HepG2 (cell line): ENCODE data around the gene P2RY11. TPM values are rescaled to one million over a fixed set of nuclear protein-coding genes. Genes with fewer than 3 reads are reported as not detected.

Experiments
- ATAC-seq: fragments of 200-7000 bp; cut with Tn5 transposase; 3 replicates; pipeline ENCODE4 v1.9.1; 2020; ENCODE audit warnings: mild to moderate bottlenecking, moderate library complexity
- BruUV-seq: library from RNA; stranded (reverse); fragments of 400-500 nt; replicated peaks from 2 replicates; lab custom pipeline; 2021; lab: Mats Ljungman, UMichigan
- CTCF ChIA-PET: fragments of 300-600 bp; formaldehyde crosslinking; extraction: SDS; loops from one replicate; lab custom pipeline; 2021; ENCODE audit warnings: low total read pairs, inconsistent platforms, low intra/inter-chr PET ratio; lab: Yijun Ruan, JAX
- POLR2A ChIA-PET: fragments of 350-600 bp; sonication (Branson Sonifier 250); formaldehyde crosslinking; loops from one replicate; lab custom pipeline; 2020; ENCODE audit warnings: antibody characterized with exemption, inconsistent platforms; lab: Yijun Ruan, JAX
- DNase-seq: peaks from one replicate; pipeline ENCODE4 v3.0.0-alpha.2; 2015; ENCODE audit warnings: low spot score
- FAIRE-seq: peaks from 3 replicates; lab custom pipeline; 2011; peaks lifted over from hg19 to GRCh38; lab: Jason Lieb, UNC
- H2AFZ ChIP-seq: one replicate; pipeline ENCODE4 v1.6.1; 2011; ENCODE audit warnings: low read length, inconsistent platforms
- H3K27ac ChIP-seq: fragments of 300-600 bp; 3 replicates; pipeline ENCODE4 v1.8.0; 2011; ENCODE audit warnings: mixed run types, mild to moderate bottlenecking, mixed read lengths, low read length, inconsistent platforms; ENCODE audit not compliant: insufficient read depth; ENCODE audit errors: extremely low read length
- H3K27me3 ChIP-seq, 2 experiments: fragments of 200-600 bp in 1 of 2; 2 replicates in 1 of 2; 3 replicates in 1 of 2; pipeline versions ENCODE4 v1.6.0 to v1.8.0; 2011; ENCODE audit warnings: low read length in 2 of 2, mild to moderate bottlenecking in 2 of 2, moderate library complexity in 2 of 2, inconsistent platforms in 1 of 2; ENCODE audit not compliant: insufficient read depth in 2 of 2, control insufficient read depth in 1 of 2
- H3K36me3 ChIP-seq, 2 experiments: fragments of 200-600 bp in 1 of 2; replicated peaks in 1 of 2; 2 replicates in 1 of 2; 3 replicates in 1 of 2; pipeline versions ENCODE4 v1.5.1 to v1.8.0; 2011; ENCODE audit warnings: low read length in 2 of 2, inconsistent platforms in 1 of 2; ENCODE audit not compliant: insufficient read depth in 2 of 2, control insufficient read depth in 1 of 2
- H3K4me1 ChIP-seq: 2 replicates; pipeline ENCODE4 v1.5.1; 2012; ENCODE audit warnings: low read length, inconsistent platforms; ENCODE audit not compliant: insufficient read depth
- H3K4me2 ChIP-seq: 2 replicates; pipeline ENCODE4 v1.6.0; 2011; ENCODE audit warnings: low read depth, low read length, inconsistent platforms
- H3K4me3 ChIP-seq, 3 experiments: fragments of 200-600 bp in 1 of 3; sonication (generic), shearing (Covaris generic) in 1 of 3; replicated peaks in 1 of 3; 2 replicates each; pipeline ENCODE4 v1.5.1; 2011 to 2016; ENCODE audit warnings: low read length in 3 of 3, inconsistent platforms in 2 of 3, low read depth in 2 of 3, mild to moderate bottlenecking in 2 of 3, control low read depth in 1 of 3, mixed read lengths in 1 of 3; ENCODE audit not compliant: insufficient read depth in 1 of 3
- H3K79me2 ChIP-seq: one replicate; pipeline ENCODE4 v1.6.1; 2011; ENCODE audit warnings: low read length, inconsistent platforms; ENCODE audit not compliant: insufficient read depth
- H3K9ac ChIP-seq: 2 replicates; pipeline ENCODE4 v1.6.0; 2011; ENCODE audit warnings: mild to moderate bottlenecking, low read depth, low read length, inconsistent platforms; ENCODE audit not compliant: insufficient read depth
- H3K9me3 ChIP-seq: 2 replicates; pipeline ENCODE4 v1.5.1; 2012; ENCODE audit warnings: mild to moderate bottlenecking, low read length
- H4K20me1 ChIP-seq: 2 replicates; pipeline ENCODE4 v1.6.0; 2011; ENCODE audit warnings: inconsistent platforms, mild to moderate bottlenecking, low read length, moderate library complexity; ENCODE audit not compliant: insufficient read depth
- AHR ChIP-seq: IDR thresholded peaks from 2 replicates; pipeline ENCODE4 v1.6.1; 2018; ENCODE audit warnings: missing genetic modification reagents, missing compliant biosample characterization
- DDIT3 ChIP-seq: sonication (generic); formaldehyde crosslinking; IDR thresholded peaks from 2 replicates; pipeline ENCODE4 v1.4.0; 2020; ENCODE audit warnings: mild to moderate bottlenecking, missing genetic modification reagents
- DNMT1 ChIP-seq: sonication (generic); formaldehyde crosslinking; IDR thresholded peaks from 2 replicates; pipeline ENCODE4 v1.5.1; 2020; ENCODE audit warnings: mild to moderate bottlenecking, missing genetic modification reagents
- ETV5 ChIP-seq: IDR thresholded peaks from 2 replicates; pipeline ENCODE4 v1.6.1; 2018; ENCODE audit warnings: missing biosample characterization, missing genetic modification reagents, inconsistent platforms, borderline replicate concordance
- FOXA3 ChIP-seq: IDR thresholded peaks from 2 replicates; pipeline ENCODE4 v1.6.1; 2016; ENCODE audit warnings: missing genetic modification reagents, missing compliant biosample characterization
- FOXO1 ChIP-seq: sonication (generic); formaldehyde crosslinking; IDR thresholded peaks from 2 replicates; pipeline ENCODE4 v1.4.0; 2020; ENCODE audit warnings: missing genetic modification reagents
- GATA4 ChIP-seq: sonication (generic); IDR thresholded peaks from 2 replicates; pipeline ENCODE4 v1.6.1; 2016; ENCODE audit warnings: antibody characterized with exemption, low read depth, borderline replicate concordance
- IKZF4 ChIP-seq: sonication (generic); formaldehyde crosslinking; IDR thresholded peaks from 2 replicates; pipeline ENCODE4 v1.5.1; 2020; ENCODE audit warnings: borderline replicate concordance, mild to moderate bottlenecking, low read depth, missing genetic modification reagents; ENCODE audit errors: not compliant biosample characterization
- KDM1A ChIP-seq: IDR thresholded peaks from 2 replicates; pipeline ENCODE4 v1.6.1; 2016; ENCODE audit warnings: missing compliant biosample characterization
- MYC ChIP-seq: sonication (generic); formaldehyde crosslinking; IDR thresholded peaks from 2 replicates; pipeline ENCODE4 v1.9.0; 2021; ENCODE audit warnings: missing genetic modification reagents, borderline replicate concordance
- NR2C2 ChIP-seq: sonication (generic); formaldehyde crosslinking; IDR thresholded peaks from 2 replicates; pipeline ENCODE4 v1.4.0; 2020; ENCODE audit warnings: missing genetic modification reagents, mild to moderate bottlenecking, moderate library complexity, borderline replicate concordance
- NR2F6 ChIP-seq, 2 experiments: IDR thresholded peaks; 2 replicates each; pipeline ENCODE4 v1.6.1; 2016; ENCODE audit warnings: antibody characterized with exemption in 1 of 2, mild to moderate bottlenecking in 1 of 2
- PCBP2 ChIP-seq: fragments of 200-400 bp; formaldehyde crosslinking; optimal IDR thresholded peaks from 2 replicates; pipeline ENCODE3; 2018; ENCODE audit warnings: low read length, low read depth; ENCODE audit not compliant: poor library complexity, severe bottlenecking
- PHF8 ChIP-seq: sonication (generic); formaldehyde crosslinking; IDR thresholded peaks from 2 replicates; pipeline ENCODE4 v1.5.0; 2020; ENCODE audit warnings: missing genetic modification reagents
- POLR2AphosphoS2 ChIP-seq: IDR thresholded peaks from 2 replicates; pipeline ENCODE4 v1.6.1; 2011; ENCODE audit warnings: low read depth, low read length, improper control_type of control experiment
- REL ChIP-seq: sonication (generic); formaldehyde crosslinking; conservative IDR thresholded peaks from 2 replicates; pipeline ENCODE4 v1.8.0; 2022; ENCODE audit warnings: mild to moderate bottlenecking, missing genetic modification reagents, moderate library complexity
- RFX5 ChIP-seq: IDR thresholded peaks from 2 replicates; pipeline ENCODE4 v1.6.1; 2011; ENCODE audit warnings: low read depth, low read length, improper control_type of control experiment
- SMAD3 ChIP-seq: sonication (generic); formaldehyde crosslinking; IDR thresholded peaks from 2 replicates; pipeline ENCODE4 v1.4.0; 2020; ENCODE audit warnings: missing genetic modification reagents
- SP4 ChIP-seq: sonication (generic); formaldehyde crosslinking; IDR thresholded peaks from 2 replicates; pipeline ENCODE4 v1.8.1; 2023; ENCODE audit warnings: mild to moderate bottlenecking, missing genetic modification reagents
- TCF7L2 ChIP-seq: IDR thresholded peaks from 2 replicates; pipeline ENCODE4 v1.6.1; 2011; ENCODE audit warnings: mild to moderate bottlenecking, low read depth, low read length, moderate library complexity
- ZBTB37 ChIP-seq: sonication (generic); formaldehyde crosslinking; IDR thresholded peaks from 2 replicates; pipeline ENCODE4 v1.4.0; 2020; ENCODE audit warnings: mild to moderate bottlenecking, missing genetic modification reagents
- ZFAT ChIP-seq: sonication (generic); formaldehyde crosslinking; conservative IDR thresholded peaks from 2 replicates; pipeline ENCODE4 v1.8.1; 2023; ENCODE audit warnings: missing genetic modification reagents, inconsistent platforms
- ZFP1 ChIP-seq: IDR thresholded peaks from 2 replicates; pipeline ENCODE4 v1.6.1; 2016
- ZFP90 ChIP-seq: sonication (generic); formaldehyde crosslinking; IDR thresholded peaks from 2 replicates; pipeline ENCODE4 v1.8.0; 2022; ENCODE audit warnings: missing genetic modification reagents, mild to moderate bottlenecking, inconsistent platforms, borderline replicate concordance
- ZNF552 ChIP-seq: sonication (generic); formaldehyde crosslinking; IDR thresholded peaks from 2 replicates; pipeline ENCODE4 v1.9.0; 2022; ENCODE audit warnings: missing genetic modification reagents, mild to moderate bottlenecking, borderline replicate concordance
- ZNF773 ChIP-seq: sonication (generic); formaldehyde crosslinking; IDR thresholded peaks from 2 replicates; pipeline ENCODE4 v1.4.0; 2020; ENCODE audit warnings: missing genetic modification reagents, borderline replicate concordance
- WGBS: methylation state at CpG from one replicate; pipeline ENCODE4 v1.1.6; 2017; ENCODE audit warnings: low lambda C conversion rate; 5-methylcytosine and 5-hydroxymethylcytosine counted together
- in situ Hi-C: cut with HindIII; loops from 2 replicates; pipeline ENCODE4 v1.10.0; 2017; ENCODE audit warnings: low pct_unique_long_range_greater_than_20kb; ENCODE audit not compliant: extremely low pct_ligation_motif_present
- intact Hi-C: fragments of 100-400 bp; cut with micrococcal nuclease; formaldehyde crosslinking; loops from one replicate; pipeline ENCODE4 v1.10.0; 2022; ENCODE audit not compliant: unreplicated experiment
- polyA plus RNA-seq, 8 experiments: library from polyadenylated mRNA; depleted of rRNA in 3 of 8; stranded (reverse) in 7 of 8; unstranded in 1 of 8; fragments of >200 nt; fragmentation: Illumina TruSeq in 4 of 8; extraction: Trizol in 4 of 8; gene quantifications; 2 replicates each; pipeline versions ENCODE4 v1.2.1 to v1.2.3, GENCODE V29; 2011 to 2016; ENCODE audit warnings: low read depth in 4 of 8, missing spikeins in 1 of 8, mixed read lengths in 1 of 8; ENCODE audit not compliant: insufficient read depth in 1 of 8
- total RNA-seq, 5 experiments: library from RNA; depleted of rRNA; stranded (reverse); fragments of >200 nt; fragmentation: Illumina TruSeq; extraction: Trizol; gene quantifications; 2 replicates each; pipeline ENCODE4 v1.2.3, GENCODE V29; 2016; ENCODE audit warnings: low read depth in 1 of 5
- TF ChIP-seq, protein P1 (sequence below): sonication (generic); formaldehyde crosslinking; IDR thresholded peaks from 2 replicates; pipeline ENCODE4 v1.4.0; 2020; ENCODE audit warnings: mild to moderate bottlenecking, missing genetic modification reagents

The P2RY11 gene
- total and polyA plus RNA-seq, 2 of the 13 experiments (the other 11 are each of a cell fraction or from before 2014, with no cell fraction given), result 4.0 to 7.8 TPM

DNA sequence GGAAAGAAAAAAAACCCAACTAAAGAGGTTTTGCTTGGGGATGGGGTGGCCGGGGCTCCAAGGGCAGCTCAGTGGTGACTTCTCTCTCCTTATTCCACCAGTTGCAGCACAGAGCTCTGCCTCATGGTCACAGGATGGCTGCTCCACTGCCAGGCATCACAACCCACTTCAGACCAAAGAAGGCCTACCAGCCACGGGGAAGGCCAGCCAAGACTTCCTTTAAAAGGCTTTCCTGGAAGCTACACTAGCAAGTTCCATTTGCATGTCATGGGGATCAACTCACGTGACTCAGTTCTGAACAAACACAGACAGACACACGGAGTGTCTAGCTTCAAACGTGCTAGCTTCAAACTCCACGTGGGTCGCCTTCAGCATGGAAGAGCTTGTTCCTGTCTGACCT lies 21.4 kb downstream of the P2RY11 start (continued):
- TF ChIP-seq ZFP90 (no peak), IKZF4 (CRISPR knock-in tag) (no peak), KDM1A (CRISPR knock-in tag) (no peak), NR2C2 (CRISPR knock-in tag) (no peak), MYC (no peak), FOXA3 (CRISPR knock-in tag) (no peak), RFX5 (no peak), DNMT1 (CRISPR knock-in tag) (no peak)
- TF ChIP-seq, protein P1, sequence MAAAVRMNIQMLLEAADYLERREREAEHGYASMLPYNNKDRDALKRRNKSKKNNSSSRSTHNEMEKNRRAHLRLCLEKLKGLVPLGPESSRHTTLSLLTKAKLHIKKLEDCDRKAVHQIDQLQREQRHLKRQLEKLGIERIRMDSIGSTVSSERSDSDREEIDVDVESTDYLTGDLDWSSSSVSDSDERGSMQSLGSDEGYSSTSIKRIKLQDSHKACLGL (CRISPR knock-in tag), result no peak

GRCh38 chr19:10133596-10133995 lies 22.1 kb downstream of the P2RY11 start:
- DNase-seq, result no peak
- no peak for TF ChIP-seq SP4 (CRISPR knock-in tag)
- no peak for TF ChIP-seq NR2F6 (IDR thresholded peaks at IDR 0.05)
- no peak for TF ChIP-seq NR2F6 (CRISPR knock-in tag; IDR thresholded peaks at IDR 0.05)
- TF ChIP-seq PCBP2, result no peak
- no peak for TF ChIP-seq SMAD3
- TF ChIP-seq NR2C2 (CRISPR knock-in tag), result no peak
- TF ChIP-seq ZFP1, result no peak
- no peak for TF ChIP-seq FOXO1 (CRISPR knock-in tag)
- no peak for TF ChIP-seq POLR2AphosphoS2
- TF ChIP-seq ETV5 (CRISPR knock-in tag), result no peak
- no peak for TF ChIP-seq DDIT3 (CRISPR knock-in tag)
- TF ChIP-seq ZNF552 (CRISPR knock-in tag), result no peak
- TF ChIP-seq TCF7L2, result no peak
- no peak for TF ChIP-seq ZNF773 (CRISPR knock-in tag)
- TF ChIP-seq PHF8 (CRISPR knock-in tag), result no peak
- TF ChIP-seq REL (CRISPR knock-in tag), result no peak
- TF ChIP-seq AHR, result no peak
- TF ChIP-seq ZFAT (CRISPR knock-in tag), result no peak
- no peak for TF ChIP-seq ZBTB37 (CRISPR knock-in tag)
- no peak for TF ChIP-seq GATA4
- BruUV-seq, result no TSS peak
- no peaks in the 10 kb centered on the region for H4K20me1 ChIP-seq
- H3K4me1 ChIP-seq, result no peaks in the 10 kb centered on the region
- no peak for ATAC-seq
- peaks cover 32 to 45% of the 10 kb centered on the region in 2 experiments for H3K36me3 ChIP-seq
- no peak overlapping the region for H3K27ac ChIP-seq
- ChIA-PET POLR2A (no interaction called here), CTCF (no interaction called here)
- no peak overlapping the region for H3K4me2 ChIP-seq
- 93% methylated on average over 8 of the region's 11 CpGs for WGBS
- no peak overlapping the region for H3K9ac ChIP-seq
- H2AFZ ChIP-seq, result no peak overlapping the region
- H3K27me3 ChIP-seq, result no peaks in the 10 kb centered on the region
- no peaks in the 10 kb centered on the region for H3K79me2 ChIP-seq
- H3K9me3 ChIP-seq, result no peaks in the 10 kb centered on the region
- FAIRE-seq, result no peak
- intact Hi-C loops, result no loop called here
- in situ Hi-C loops, result no loop called here
- H3K4me3 ChIP-seq, result no peak overlapping the region
